Measurements from ENCODE around the gene UGGT1. TPM values are rescaled to one million over a fixed set of nuclear protein-coding genes. Genes with fewer than 3 reads are reported as not detected.

The UGGT1 gene
- total RNA-seq (2022), result 80.3 and 102 TPM in 2 replicates
- percentile 86 among the genes with signal in this experiment for Bru-seq, nascent RNA
- BruChase-seq, experiment 1, labeled RNA remaining after a 6-hour chase, result percentile 91 among the genes with signal in this experiment
- BruChase-seq, experiment 2, labeled RNA remaining after a 2-hour chase, result percentile 89 among the genes with signal in this experiment
- long read RNA-seq, full-length matches to known transcripts, result 28 of 69 reads
- long read RNA-seq, partial matches to known transcripts, result 11 of 69 reads
- long read RNA-seq, other reads (novel, unspliced or antisense), result 30 of 69 reads

- H3K36me3 Mint-ChIP-seq (ENCODE audit: insufficient read depth, unreplicated experiment), result no peaks in the 10 kb centered on the region
- BruUV-seq (replicated peaks), result no TSS peak
- peak within 1 kb of the TSS; percentile 92 for H3K27ac Mint-ChIP-seq (ENCODE audit: low read depth, unreplicated experiment)
Observed at GRCh38 chr2:128090945-128091725, at the start of gene UGGT1. TSS of gene UGGT1 (plus strand) at chr2:128091200. CDS start at chr2:128091358, 158 bp downstream.

GRCh38 chr2:128041561-128041960 lies 49.4 kb upstream of the UGGT1 start:
- CTCF ChIA-PET, result interaction anchor here (0.5 to 2.7 kb wide), 3 partner anchors 22 to 46 kb away, joined by 3 to 7 read pairs (median 3); no protein-coding TSS in a partner anchor
- TF ChIP-seq CTCF (IDR thresholded peaks at IDR 0.05; ENCODE audit: unreplicated experiment), result no peak
- POLR2A ChIA-PET, result interaction anchor here (0.8 to 1.5 kb wide), 2 partner anchors 13 to 50 kb away, joined by 3 to 5 read pairs; partner anchors contain the start of gene UGGT1
- no peaks in the 10 kb centered on the region for H3K36me3 Mint-ChIP-seq (ENCODE audit: insufficient read depth, unreplicated experiment)
- no peaks in the 10 kb centered on the region for H3K4me1 Mint-ChIP-seq (ENCODE audit: insufficient read depth, unreplicated experiment)
- no peak for DNase-seq (ENCODE audit: unreplicated experiment)
- intact Hi-C loops (cut with micrococcal nuclease), result no loop called here
- no peak overlapping the region for H3K4me3 Mint-ChIP-seq (ENCODE audit: unreplicated experiment)
- H3K9me3 Mint-ChIP-seq (ENCODE audit: unreplicated experiment), result peaks cover 35% of the 10 kb centered on the region
- no peak overlapping the region for H3K27ac Mint-ChIP-seq (ENCODE audit: low read depth, unreplicated experiment)
- peaks cover 14% of the 10 kb centered on the region for H3K27me3 Mint-ChIP-seq (ENCODE audit: insufficient read depth, unreplicated experiment)
- no TSS peak for BruUV-seq (replicated peaks)

More at GRCh38 chr2:128090945-128091725, at the start of gene UGGT1:
- ChIA-PET POLR2A (interaction anchor here (0.6 to 2.7 kb wide), 22 partner anchors 8 to 565 kb away, joined by 3 to 27 read pairs (median 4); partner anchors contain the start of genes IWS1, POLR2D and SAP130), CTCF (interaction anchor here (0.7 to 1.2 kb wide), 3 partner anchors 27 to 1832 kb away, joined by 3 to 7 read pairs (median 3); no protein-coding TSS in a partner anchor)
- intact Hi-C loops (cut with micrococcal nuclease), result loop anchor here (1.0 to 5.0 kb wide), 4 partner anchors 28 to 229 kb away; no protein-coding TSS in a partner anchor
- Mint-ChIP-seq H3K9me3 (ENCODE audit: unreplicated experiment) (no peaks in the 10 kb centered on the region), H3K4me3 (ENCODE audit: unreplicated experiment) (peak within 1 kb of the TSS; percentile 88), H3K27me3 (ENCODE audit: insufficient read depth, unreplicated experiment) (no peaks in the 10 kb centered on the region), H3K4me1 (ENCODE audit: insufficient read depth, unreplicated experiment) (peaks cover 12% of the 10 kb centered on the region)
- no peak for TF ChIP-seq CTCF (IDR thresholded peaks at IDR 0.05; ENCODE audit: unreplicated experiment)
- DNase-seq (ENCODE audit: unreplicated experiment), result peak; percentile 97

DNA sequence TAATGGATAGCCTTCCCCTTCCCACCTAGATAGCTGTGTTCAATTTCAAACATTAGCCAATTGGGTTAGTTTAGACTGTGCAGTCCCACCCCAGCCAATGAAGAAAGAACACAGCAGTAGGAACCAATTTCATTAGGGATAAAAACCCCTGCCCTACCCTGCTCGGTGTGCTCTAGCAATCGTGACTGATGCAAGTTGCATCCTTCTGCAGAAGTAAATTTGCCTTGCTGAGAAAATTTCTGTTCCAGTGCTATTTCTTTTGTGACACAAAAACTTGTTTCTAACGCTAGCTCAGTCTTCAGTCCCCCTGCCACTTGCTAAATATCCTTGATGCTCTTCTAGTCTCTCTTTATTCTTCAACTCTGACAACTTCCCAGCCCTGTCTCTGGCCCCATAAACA lies 48.0 kb upstream of the UGGT1 start:
- intact Hi-C loops (cut with micrococcal nuclease), result no loop called here
- no peak overlapping the region for H3K4me3 Mint-ChIP-seq (ENCODE audit: unreplicated experiment)
- no peaks in the 10 kb centered on the region for H3K4me1 Mint-ChIP-seq (ENCODE audit: insufficient read depth, unreplicated experiment)
- H3K27me3 Mint-ChIP-seq (ENCODE audit: insufficient read depth, unreplicated experiment), result peaks cover 14% of the 10 kb centered on the region
- DNase-seq (ENCODE audit: unreplicated experiment), result no peak
- no peak for TF ChIP-seq CTCF (IDR thresholded peaks at IDR 0.05; ENCODE audit: unreplicated experiment)
- ChIA-PET POLR2A (interaction anchor here (1.0 kb wide), 1 partner anchor 48 kb away, joined by 3 read pairs; the partner anchor contains the start of gene UGGT1), CTCF (interaction anchor here (1.1 to 2.7 kb wide), 2 partner anchors 21 to 23 kb away, joined by 4 to 7 read pairs; no protein-coding TSS in a partner anchor)
- no peaks in the 10 kb centered on the region for H3K36me3 Mint-ChIP-seq (ENCODE audit: insufficient read depth, unreplicated experiment)
- H3K27ac Mint-ChIP-seq (ENCODE audit: low read depth, unreplicated experiment), result no peak overlapping the region
- no TSS peak for BruUV-seq (replicated peaks)
- peaks cover 21% of the 10 kb centered on the region for H3K9me3 Mint-ChIP-seq (ENCODE audit: unreplicated experiment)

DNA sequence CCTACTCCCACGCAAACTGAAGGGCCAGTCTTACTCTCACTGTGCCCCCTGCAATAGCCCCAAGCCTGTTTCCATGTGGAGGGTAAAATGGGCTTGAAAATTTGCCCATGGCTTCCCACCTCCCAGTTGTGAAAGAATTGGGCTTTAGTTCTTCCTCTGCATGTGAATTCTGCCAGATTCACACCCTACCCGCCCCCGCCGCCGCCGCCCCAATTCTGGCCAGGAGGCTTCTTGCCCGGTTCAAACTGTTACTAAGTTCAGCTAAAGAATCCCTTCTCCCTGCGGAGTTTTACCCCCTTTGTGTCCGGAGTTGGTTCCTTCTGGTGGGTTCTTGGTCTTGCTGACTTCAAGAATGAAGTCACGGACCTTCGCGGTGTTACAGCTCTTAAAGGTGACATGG lies 37.7 kb upstream of the UGGT1 start:
- no peak overlapping the region for H3K27ac Mint-ChIP-seq (ENCODE audit: low read depth, unreplicated experiment)
- CTCF ChIA-PET, result interaction anchor here (0.8 to 1.7 kb wide), 3 partner anchors 11 to 651 kb away, joined by 3 to 7 read pairs (median 4); no protein-coding TSS in a partner anchor

More for the DNA sequence above, 37.7 kb upstream of the UGGT1 start:
- no peak for TF ChIP-seq CTCF (IDR thresholded peaks at IDR 0.05; ENCODE audit: unreplicated experiment)
- DNase-seq (ENCODE audit: unreplicated experiment), result no peak
- no peaks in the 10 kb centered on the region for H3K36me3 Mint-ChIP-seq (ENCODE audit: insufficient read depth, unreplicated experiment)
- no peaks in the 10 kb centered on the region for H3K4me1 Mint-ChIP-seq (ENCODE audit: insufficient read depth, unreplicated experiment)
- intact Hi-C loops (cut with micrococcal nuclease), result no loop called here
- no TSS peak for BruUV-seq (replicated peaks)
- POLR2A ChIA-PET, result no interaction called here
- H3K27me3 Mint-ChIP-seq (ENCODE audit: insufficient read depth, unreplicated experiment), result peaks cover 36% of the 10 kb centered on the region
- H3K9me3 Mint-ChIP-seq (ENCODE audit: unreplicated experiment), result peaks cover 9% of the 10 kb centered on the region
- no peak overlapping the region for H3K4me3 Mint-ChIP-seq (ENCODE audit: unreplicated experiment)
